RWPE2 (cell line): ENCODE measurements around the gene TBL1X.

Experiments used
- ATAC-seq: fragments of 200-7000 bp; cut with Tn5 transposase; 3 replicates; pipeline ENCODE4 v1.9.1; 2021; ENCODE audit warnings: low read depth
- DNase-seq: peaks from one replicate; pipeline ENCODE4 v3.0.0-alpha.2; 2020; ENCODE audit warnings: low spot score
- H3K27ac ChIP-seq: fragments of 450-650 bp; 2 replicates; pipeline ENCODE4 v1.5.1; 2017; ENCODE audit warnings: mild to moderate bottlenecking; ENCODE audit not compliant: poor library complexity, severe bottlenecking
- H3K27me3 ChIP-seq: fragments of 250-450 bp; sonication (Bioruptor Pico); 2 replicates; pipeline ENCODE4 v1.5.1; 2021; ENCODE audit warnings: mild to moderate bottlenecking, moderate library complexity; ENCODE audit not compliant: insufficient read depth, poor library complexity, severe bottlenecking
- H3K36me3 ChIP-seq: fragments of 250-450 bp; sonication (Bioruptor Pico); 2 replicates; pipeline ENCODE4 v1.5.1; 2020; ENCODE audit warnings: low read depth, mild to moderate bottlenecking, moderate library complexity
- H3K4me1 ChIP-seq: fragments of 250-450 bp; sonication (Bioruptor Pico); 2 replicates; pipeline ENCODE4 v1.5.1; 2021; ENCODE audit warnings: mild to moderate bottlenecking, moderate library complexity; ENCODE audit not compliant: insufficient read depth, poor library complexity, severe bottlenecking
- H3K4me3 ChIP-seq: fragments of 250-450 bp; sonication (Bioruptor Pico); 2 replicates; pipeline ENCODE4 v1.5.1; 2021; ENCODE audit warnings: mild to moderate bottlenecking, moderate library complexity; ENCODE audit not compliant: severe bottlenecking
- H3K9me3 ChIP-seq: fragments of 250-450 bp; sonication (Bioruptor Pico); 2 replicates; pipeline ENCODE4 v1.5.1; 2021; ENCODE audit warnings: mild to moderate bottlenecking, moderate library complexity; ENCODE audit not compliant: severe bottlenecking
- CTCF ChIP-seq: fragments of 450-650 bp; IDR thresholded peaks from one replicate; pipeline ENCODE4 v1.5.1; 2017; ENCODE audit warnings: mild to moderate bottlenecking, moderate library complexity; ENCODE audit not compliant: poor library complexity, severe bottlenecking

The TBL1X gene

GRCh38 chrX:9611436-9612145 is 146.7 kb downstream of the TBL1X start:
- H3K27me3 ChIP-seq: no peaks in the 10 kb centered on the region
- H3K4me3 ChIP-seq: no peak overlapping the region
- H3K36me3 ChIP-seq: no peaks in the 10 kb centered on the region
- peaks cover 10% of the 10 kb centered on the region for H3K4me1 ChIP-seq
- ATAC-seq (no peak), DNase-seq (no peak)
- no peak for TF ChIP-seq CTCF
- H3K27ac ChIP-seq: peak overlapping the region; percentile 24
- no peaks in the 10 kb centered on the region for H3K9me3 ChIP-seq

DNA sequence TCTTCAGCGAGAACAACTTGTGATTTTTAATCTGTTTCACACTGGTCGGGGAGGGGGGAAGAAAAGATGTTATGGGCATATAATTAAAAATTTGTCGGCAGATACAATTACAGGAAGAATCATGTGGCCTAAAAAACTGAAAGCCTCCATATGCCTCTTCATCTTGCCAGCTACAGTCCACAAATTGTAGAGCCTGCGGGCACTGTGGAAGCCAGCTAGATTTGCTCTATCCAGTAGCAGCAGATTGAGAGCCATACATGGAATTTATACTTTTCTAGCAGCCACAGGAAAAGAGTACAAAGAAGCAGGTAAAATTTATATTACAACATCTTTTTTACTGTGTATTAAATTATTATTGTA is 147.3 kb downstream of the TBL1X start:
- DNase-seq (no peak), ATAC-seq (no peak)
- Histone ChIP-seq H3K4me3 (no peak overlapping the region), H3K4me1 (peaks cover 10% of the 10 kb centered on the region), H3K9me3 (no peaks in the 10 kb centered on the region), H3K27me3 (no peaks in the 10 kb centered on the region), H3K27ac (no peak overlapping the region), H3K36me3 (no peaks in the 10 kb centered on the region)
- TF ChIP-seq CTCF: no peak

GRCh38 chrX:9614016-9614415 is 149.2 kb downstream of the TBL1X start:
- TF ChIP-seq CTCF: no peak
- H3K27me3 ChIP-seq: no peaks in the 10 kb centered on the region
- no peak for DNase-seq
- H3K4me3 ChIP-seq: no peak overlapping the region
- H3K9me3 ChIP-seq: no peaks in the 10 kb centered on the region
- no peak overlapping the region for H3K27ac ChIP-seq
- no peak for ATAC-seq
- H3K36me3 ChIP-seq: no peaks in the 10 kb centered on the region
- peaks cover 10% of the 10 kb centered on the region for H3K4me1 ChIP-seq

DNA sequence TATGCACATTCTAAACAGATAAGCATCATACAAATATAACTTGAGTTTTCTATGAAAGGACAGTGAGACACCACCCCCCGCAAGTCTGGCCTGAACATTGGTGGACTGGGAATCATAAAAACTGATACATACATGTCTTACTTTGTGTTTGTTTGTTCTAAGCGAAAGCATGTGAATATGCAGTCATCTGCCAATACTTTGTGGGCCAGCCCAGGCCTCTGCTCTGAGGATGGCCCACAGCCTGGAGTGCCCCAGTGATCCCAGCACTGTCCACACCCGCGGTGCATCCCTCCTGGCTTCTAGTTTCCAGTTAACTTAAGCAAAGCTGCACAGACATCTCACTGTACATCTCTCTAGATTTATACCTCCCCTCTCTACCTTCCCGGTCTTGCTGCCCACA is 154.3 kb downstream of the TBL1X start:
- no peaks in the 10 kb centered on the region for H3K36me3 ChIP-seq
- no peak overlapping the region for H3K4me3 ChIP-seq
- no peak overlapping the region for H3K27ac ChIP-seq
- H3K4me1 ChIP-seq: no peaks in the 10 kb centered on the region
- no peaks in the 10 kb centered on the region for H3K27me3 ChIP-seq
- DNase-seq: no peak
- no peak for ATAC-seq
- TF ChIP-seq CTCF: no peak
- H3K9me3 ChIP-seq: no peaks in the 10 kb centered on the region

GRCh38 chrX:9619581-9619980 is 154.7 kb downstream of the TBL1X start:
- no peaks in the 10 kb centered on the region for H3K36me3 ChIP-seq
- H3K4me1 ChIP-seq: no peaks in the 10 kb centered on the region
- no peak overlapping the region for H3K27ac ChIP-seq
- H3K4me3 ChIP-seq: no peak overlapping the region
- TF ChIP-seq CTCF: no peak
- H3K27me3 ChIP-seq: no peaks in the 10 kb centered on the region
- no peaks in the 10 kb centered on the region for H3K9me3 ChIP-seq
- no peak for DNase-seq
- ATAC-seq: no peak
